ENCODE results near the gene GPRC5C. TPM values are rescaled to one million over a fixed set of nuclear protein-coding genes. Genes with fewer than 3 reads are reported as not detected.

GPRC5C gene
- total and polyA plus RNA-seq, 9 of the 15 experiments (the other 6 are each of a cell fraction or from before 2014, with no cell fraction given) = 0.28 to 9.0 (median 4.1) TPM

- ChIA-PET POLR2A (interaction anchor here (1.0 kb wide), 1 partner anchor 29 kb away, joined by 3 read pairs; no protein-coding TSS in a partner anchor), CTCF (ENCODE audit: low intra/inter-chr PET ratio) (no interaction called here)
- ATAC-seq (no peak), FAIRE-seq (no peak), DNase-seq (ENCODE audit: extremely low read depth in 1 of 4, low spot score in 3 of 4) (no peak)
- Histone ChIP-seq H2AFZ (ENCODE audit: low read depth, low read length) (no peak overlapping the region), H4K20me1 (replicated peaks; ENCODE audit: control insufficient read depth, insufficient read depth, low read length) (no peaks in the 10 kb centered on the region), H3K79me2 (ENCODE audit: control insufficient read depth, insufficient read depth, low read length) (no peaks in the 10 kb centered on the region), H3K9me3 (replicated peaks; ENCODE audit: control insufficient read depth, insufficient read depth, low read depth, low read length) (no peaks in the 10 kb centered on the region; the same call in 1 of the 2 replicates), H3K27me3 (ENCODE audit: control insufficient read depth in 2 of 2, insufficient read depth in 2 of 2, low read length in 2 of 2) (peaks cover 0 to 6% of the 10 kb centered on the region in 2 experiments; a peak in 2 of 5 replicates), H3K9ac (ENCODE audit: insufficient read depth in 1 of 2, low read depth in 2 of 2, low read length in 2 of 2) (no peak overlapping the region), H3K27ac (ENCODE audit: extremely low read depth, low read depth, low read length) (no peak overlapping the region), H3K4me2 (ENCODE audit: insufficient read depth, low read length) (no peak overlapping the region), H3K4me1 (replicated peaks in 1 of 2; ENCODE audit: control insufficient read depth in 2 of 2, insufficient read depth in 2 of 2, low read length in 2 of 2) (peaks cover 23 to 30% of the 10 kb centered on the region in 2 experiments), H3K4me3 (no peak overlapping the region), H3K9me1 (ENCODE audit: control insufficient read depth, insufficient read depth, low read length) (no peaks in the 10 kb centered on the region), H3K36me3 (ENCODE audit: control insufficient read depth, insufficient read depth, low read length) (no peaks in the 10 kb centered on the region)
- intact Hi-C loops (cut with micrococcal nuclease) = no loop called here
- no TSS peak for BruUV-seq (replicated peaks)
- 66% methylated on average over 10 of the region's 10 CpGs for WGBS (ENCODE audit: insufficient coverage, low coverage, missing lambda C conversion rate)
- in situ Hi-C loops (cut with MboI) = no loop called here
- TF ChIP-seq PTRF (tag; IDR thresholded peaks at IDR 0.05) (no peak), MAFG (tag; conservative IDR thresholded peaks at IDR 0.05) (no peak), NR0B1 (IDR thresholded peaks at IDR 0.05; ENCODE audit: partially characterized antibody) (no peak), NKRF (IDR thresholded peaks at IDR 0.05; ENCODE audit: borderline replicate concordance) (no peak), CHAMP1 (IDR thresholded peaks at IDR 0.05) (no peak), MCM5 (IDR thresholded peaks at IDR 0.05; ENCODE audit: low read depth) (no peak), ZNF699 (CRISPR knock-in tag; IDR thresholded peaks at IDR 0.05; ENCODE audit: insufficient replicate concordance) (no peak), THRAP3 (IDR thresholded peaks at IDR 0.05; ENCODE audit: borderline replicate concordance) (no peak), GTF2B (IDR thresholded peaks at IDR 0.05; ENCODE audit: extremely low read depth, insufficient read length) (no peak)
Measured at GRCh38 chr17:74461611-74462010, 29.7 kb downstream of the GPRC5C start.
